Measurements from ENCODE around the gene TRIM44.

Gene TRIM44

DNA sequence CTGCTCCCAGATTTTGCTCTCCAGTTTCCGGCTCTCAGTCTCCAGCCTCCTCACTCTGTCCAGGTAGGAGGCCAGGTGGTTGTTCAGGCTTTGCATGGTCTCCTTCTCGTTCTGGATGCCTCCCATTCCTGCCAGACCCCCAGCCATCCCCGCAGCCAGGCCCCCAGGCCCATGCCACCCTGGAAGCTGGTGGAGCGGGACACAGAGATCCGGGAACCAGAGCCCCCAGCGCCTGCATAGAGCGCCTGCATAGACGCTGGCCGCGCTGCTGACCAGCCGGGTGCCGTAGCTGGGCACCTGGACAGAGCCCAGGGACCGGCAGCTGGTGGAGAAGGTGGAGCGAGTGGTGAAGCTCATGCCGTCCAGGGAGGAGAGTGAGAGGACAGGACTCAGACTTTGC, 198.6 kb downstream of the TRIM44 start:
- Histone ChIP-seq H3K36me3 (ENCODE audit: control insufficient read depth, insufficient read depth, low read length) (no peaks in the 10 kb centered on the region), H3K79me2 (no peaks in the 10 kb centered on the region), H3K9me3 (ENCODE audit: control insufficient read depth, low read length) (no peaks in the 10 kb centered on the region), H3K27ac (no peak overlapping the region), H3K27me3 (ENCODE audit: control insufficient read depth, insufficient read depth, low read length) (no peaks in the 10 kb centered on the region), H3K4me1 (no peaks in the 10 kb centered on the region), H3K4me2 (ENCODE audit: low read length) (no peak overlapping the region), H2AFZ (no peak overlapping the region), H3K9ac (no peak overlapping the region), H3K4me3 (ENCODE audit: low read depth, low read length) (no peak overlapping the region)
- TF ChIP-seq, protein P1, sequence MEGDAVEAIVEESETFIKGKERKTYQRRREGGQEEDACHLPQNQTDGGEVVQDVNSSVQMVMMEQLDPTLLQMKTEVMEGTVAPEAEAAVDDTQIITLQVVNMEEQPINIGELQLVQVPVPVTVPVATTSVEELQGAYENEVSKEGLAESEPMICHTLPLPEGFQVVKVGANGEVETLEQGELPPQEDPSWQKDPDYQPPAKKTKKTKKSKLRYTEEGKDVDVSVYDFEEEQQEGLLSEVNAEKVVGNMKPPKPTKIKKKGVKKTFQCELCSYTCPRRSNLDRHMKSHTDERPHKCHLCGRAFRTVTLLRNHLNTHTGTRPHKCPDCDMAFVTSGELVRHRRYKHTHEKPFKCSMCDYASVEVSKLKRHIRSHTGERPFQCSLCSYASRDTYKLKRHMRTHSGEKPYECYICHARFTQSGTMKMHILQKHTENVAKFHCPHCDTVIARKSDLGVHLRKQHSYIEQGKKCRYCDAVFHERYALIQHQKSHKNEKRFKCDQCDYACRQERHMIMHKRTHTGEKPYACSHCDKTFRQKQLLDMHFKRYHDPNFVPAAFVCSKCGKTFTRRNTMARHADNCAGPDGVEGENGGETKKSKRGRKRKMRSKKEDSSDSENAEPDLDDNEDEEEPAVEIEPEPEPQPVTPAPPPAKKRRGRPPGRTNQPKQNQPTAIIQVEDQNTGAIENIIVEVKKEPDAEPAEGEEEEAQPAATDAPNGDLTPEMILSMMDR (IDR thresholded peaks at IDR 0.05) = no peak

DNA sequence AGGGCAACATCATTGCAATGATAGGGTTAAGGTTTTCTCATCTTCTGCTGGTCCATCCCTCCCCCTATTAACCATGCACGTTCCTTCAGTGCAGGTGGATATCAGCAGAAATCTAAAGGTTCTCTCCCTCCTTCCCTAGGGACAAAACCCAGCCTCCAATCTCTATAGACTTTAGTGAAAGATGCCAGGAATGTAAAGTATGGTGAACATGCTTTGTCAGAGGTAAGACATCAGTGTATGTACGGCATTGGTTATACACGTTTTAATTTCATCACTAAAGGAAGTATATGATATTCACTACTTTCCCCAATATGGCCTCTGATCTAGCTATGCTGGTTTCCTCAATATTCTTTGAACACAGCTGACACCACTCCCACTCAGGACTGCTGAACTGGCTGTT, 200.1 kb downstream of the TRIM44 start:
- Histone ChIP-seq H3K4me1 (no peaks in the 10 kb centered on the region), H3K27ac (no peak overlapping the region), H3K4me2 (ENCODE audit: low read length) (no peak overlapping the region), H3K4me3 (ENCODE audit: low read depth, low read length) (no peak overlapping the region), H2AFZ (no peak overlapping the region), H3K27me3 (ENCODE audit: control insufficient read depth, insufficient read depth, low read length) (no peaks in the 10 kb centered on the region), H3K36me3 (ENCODE audit: control insufficient read depth, insufficient read depth, low read length) (no peaks in the 10 kb centered on the region), H3K9me3 (ENCODE audit: control insufficient read depth, low read length) (no peaks in the 10 kb centered on the region), H3K79me2 (no peaks in the 10 kb centered on the region), H3K9ac (no peak overlapping the region)
- TF ChIP-seq, protein P1 (IDR thresholded peaks at IDR 0.05) = no peak

DNA sequence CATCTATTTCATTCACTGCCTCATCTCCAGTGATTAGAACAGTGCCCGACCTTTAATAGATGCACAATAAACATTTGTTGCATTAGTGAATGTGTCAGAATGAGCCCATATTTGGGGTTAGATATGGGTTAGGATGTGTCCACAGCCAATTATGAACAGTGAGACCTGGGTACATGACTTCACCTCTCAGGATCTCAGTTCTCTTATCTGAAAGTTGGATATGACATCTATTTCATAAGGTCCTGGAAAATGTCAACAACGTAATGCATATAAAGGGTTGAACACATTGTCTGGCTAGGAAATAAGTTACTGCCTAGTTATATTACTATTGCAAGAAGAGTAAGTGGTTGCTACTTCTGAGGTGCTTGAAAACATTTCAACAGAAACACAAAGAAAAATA, 201.6 kb downstream of the TRIM44 start:
- no peak overlapping the region for H3K4me3 ChIP-seq (ENCODE audit: low read depth, low read length)

DNA sequence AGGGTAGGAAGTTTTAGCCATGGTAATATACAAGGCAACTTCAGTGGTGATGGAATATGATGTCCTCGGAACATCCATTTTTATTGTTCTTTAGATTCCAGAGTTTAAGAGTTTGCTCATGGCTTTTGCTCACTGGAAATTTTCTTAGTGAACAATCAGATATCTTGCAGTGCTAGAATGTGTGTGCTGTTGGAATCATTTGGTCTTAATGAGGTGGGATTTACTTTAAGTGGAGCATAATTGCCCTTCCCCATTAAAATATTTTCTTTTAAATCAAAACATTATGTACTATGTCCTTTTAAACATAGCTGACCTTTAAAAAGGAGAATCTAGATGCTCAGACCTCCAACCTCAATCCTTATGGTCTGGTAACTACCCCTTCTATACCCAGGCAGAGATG, 204.0 kb downstream of the TRIM44 start:
- no peaks in the 10 kb centered on the region for H3K36me3 ChIP-seq (ENCODE audit: control insufficient read depth, insufficient read depth, low read length)
- TF ChIP-seq, protein P1 (IDR thresholded peaks at IDR 0.05) = no peak
- H3K27me3 ChIP-seq (ENCODE audit: control insufficient read depth, insufficient read depth, low read length) = no peaks in the 10 kb centered on the region

More for the DNA sequence above, 201.6 kb downstream of the TRIM44 start:
- Histone ChIP-seq H3K4me1 (no peaks in the 10 kb centered on the region), H3K36me3 (ENCODE audit: control insufficient read depth, insufficient read depth, low read length) (no peaks in the 10 kb centered on the region), H2AFZ (no peak overlapping the region), H3K27ac (no peak overlapping the region), H3K79me2 (no peaks in the 10 kb centered on the region), H3K9ac (no peak overlapping the region), H3K4me2 (ENCODE audit: low read length) (no peak overlapping the region), H3K27me3 (ENCODE audit: control insufficient read depth, insufficient read depth, low read length) (no peaks in the 10 kb centered on the region), H3K9me3 (ENCODE audit: control insufficient read depth, low read length) (no peaks in the 10 kb centered on the region)
- TF ChIP-seq, protein P1 (IDR thresholded peaks at IDR 0.05) = no peak

More for the DNA sequence above, 204.0 kb downstream of the TRIM44 start:
- Histone ChIP-seq H3K79me2 (no peaks in the 10 kb centered on the region), H2AFZ (no peak overlapping the region), H3K4me3 (ENCODE audit: low read depth, low read length) (no peak overlapping the region), H3K4me1 (no peaks in the 10 kb centered on the region), H3K4me2 (ENCODE audit: low read length) (no peak overlapping the region), H3K9ac (no peak overlapping the region), H3K9me3 (ENCODE audit: control insufficient read depth, low read length) (no peaks in the 10 kb centered on the region), H3K27ac (no peak overlapping the region)
